ENCODE data around the gene ZNF750. TPM values are rescaled to one million over a fixed set of nuclear protein-coding genes. Genes with fewer than 3 reads are reported as not detected.

ZNF750 gene
- polyA plus RNA-seq, 1 experiment = not detected

DNA sequence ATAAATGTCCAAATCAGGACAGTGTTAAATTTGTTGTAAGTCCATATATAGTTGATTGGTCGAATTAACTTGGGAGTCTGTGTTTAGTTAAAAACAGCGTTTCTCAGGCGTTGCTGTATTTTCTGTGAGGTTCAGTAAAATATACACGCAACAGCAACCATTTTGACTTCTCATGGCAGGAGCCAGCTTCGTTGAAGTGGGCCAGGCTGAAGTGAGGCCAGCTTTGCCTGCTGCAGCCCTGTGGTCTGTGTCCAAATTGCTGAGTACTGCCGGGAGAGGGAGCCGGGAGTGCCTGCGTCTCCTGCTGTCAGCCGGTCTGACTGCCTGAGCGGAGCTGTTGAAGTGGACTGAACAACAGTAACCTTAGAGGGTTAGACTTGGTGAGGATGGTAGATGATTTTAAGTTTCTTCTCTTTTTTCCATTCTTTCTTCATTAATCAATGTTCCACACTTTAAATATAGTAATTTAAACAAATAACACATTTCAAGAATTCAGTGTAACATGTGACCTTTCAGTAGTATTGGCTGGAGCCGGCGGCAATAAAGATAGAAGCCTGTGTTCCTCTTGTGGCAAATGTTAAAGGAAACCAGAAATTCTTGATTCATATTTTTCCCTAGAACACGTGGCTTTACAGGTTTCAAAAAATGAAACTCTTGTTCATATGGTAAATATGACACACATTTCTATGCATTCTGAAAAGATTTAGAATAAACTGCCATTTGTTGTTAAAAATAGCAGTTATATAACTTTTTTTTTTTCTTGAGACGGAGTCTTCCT is 37.0 kb upstream of the ZNF750 start:
- ChIA-PET CTCF (interaction anchor here (0.6 to 2.0 kb wide), 11 partner anchors 9 to 208 kb away, joined by 3 to 16 read pairs (median 3); no protein-coding TSS in a partner anchor), POLR2A (interaction anchor here (1.0 to 1.1 kb wide), 2 partner anchors 9 to 11 kb away, joined by 3 to 4 read pairs; no protein-coding TSS in a partner anchor)
- TF ChIP-seq, protein P1, sequence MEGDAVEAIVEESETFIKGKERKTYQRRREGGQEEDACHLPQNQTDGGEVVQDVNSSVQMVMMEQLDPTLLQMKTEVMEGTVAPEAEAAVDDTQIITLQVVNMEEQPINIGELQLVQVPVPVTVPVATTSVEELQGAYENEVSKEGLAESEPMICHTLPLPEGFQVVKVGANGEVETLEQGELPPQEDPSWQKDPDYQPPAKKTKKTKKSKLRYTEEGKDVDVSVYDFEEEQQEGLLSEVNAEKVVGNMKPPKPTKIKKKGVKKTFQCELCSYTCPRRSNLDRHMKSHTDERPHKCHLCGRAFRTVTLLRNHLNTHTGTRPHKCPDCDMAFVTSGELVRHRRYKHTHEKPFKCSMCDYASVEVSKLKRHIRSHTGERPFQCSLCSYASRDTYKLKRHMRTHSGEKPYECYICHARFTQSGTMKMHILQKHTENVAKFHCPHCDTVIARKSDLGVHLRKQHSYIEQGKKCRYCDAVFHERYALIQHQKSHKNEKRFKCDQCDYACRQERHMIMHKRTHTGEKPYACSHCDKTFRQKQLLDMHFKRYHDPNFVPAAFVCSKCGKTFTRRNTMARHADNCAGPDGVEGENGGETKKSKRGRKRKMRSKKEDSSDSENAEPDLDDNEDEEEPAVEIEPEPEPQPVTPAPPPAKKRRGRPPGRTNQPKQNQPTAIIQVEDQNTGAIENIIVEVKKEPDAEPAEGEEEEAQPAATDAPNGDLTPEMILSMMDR (IDR thresholded peaks at IDR 0.05; ENCODE audit: low read depth, low read length) = peak; percentile 73
- peak; percentile 65 for DNase-seq (ENCODE audit: low read depth, low spot score)
- Histone ChIP-seq H3K9me3 (ENCODE audit: control insufficient read depth, insufficient read depth, low read length) (no peaks in the 10 kb centered on the region; the same call in 1 of the 2 replicates), H3K27ac (ENCODE audit: low read depth, low read length) (no peak overlapping the region), H3K27me3 (ENCODE audit: control insufficient read depth, insufficient read depth, low read length) (no peaks in the 10 kb centered on the region), H3K4me3 (ENCODE audit: low read depth, low read length) (no peak overlapping the region)

DNA sequence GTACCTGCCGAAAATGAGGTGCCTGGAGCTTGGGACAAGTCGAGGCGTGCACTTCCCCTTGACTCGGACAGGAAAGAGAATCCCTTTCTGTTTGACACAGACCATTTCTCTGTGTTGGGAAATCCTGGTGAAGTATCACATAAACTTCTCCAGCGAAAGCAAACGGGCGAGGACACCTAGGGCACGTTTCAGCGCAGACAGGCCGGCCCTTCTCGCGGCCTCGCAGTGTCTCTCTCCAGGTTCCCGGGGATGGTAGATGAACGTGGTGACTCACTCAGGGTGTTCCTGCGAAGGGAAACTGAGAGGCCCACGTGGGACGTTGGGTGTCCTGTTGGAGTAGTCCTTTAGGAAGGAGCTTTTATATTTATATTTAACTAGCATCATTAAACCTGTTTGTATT is 36.3 kb upstream of the ZNF750 start:
- H3K9me3 ChIP-seq (ENCODE audit: control insufficient read depth, insufficient read depth, low read length) = no peaks in the 10 kb centered on the region; the same call in 1 of the 2 replicates
- no peak overlapping the region for H3K27ac ChIP-seq (ENCODE audit: low read depth, low read length)
- POLR2A ChIA-PET = interaction anchor here (1.0 kb wide), 1 partner anchor 9 kb away, joined by 4 read pairs; no protein-coding TSS in a partner anchor
- no peak for DNase-seq (ENCODE audit: low read depth, low spot score)
- no peak overlapping the region for H3K4me3 ChIP-seq (ENCODE audit: low read depth, low read length)
- TF ChIP-seq, protein P1 (IDR thresholded peaks at IDR 0.05; ENCODE audit: low read depth, low read length) = no peak
- no peaks in the 10 kb centered on the region for H3K27me3 ChIP-seq (ENCODE audit: control insufficient read depth, insufficient read depth, low read length)
- CTCF ChIA-PET = interaction anchor here (0.6 to 2.0 kb wide), 10 partner anchors 8 to 208 kb away, joined by 3 to 16 read pairs (median 3); no protein-coding TSS in a partner anchor

DNA sequence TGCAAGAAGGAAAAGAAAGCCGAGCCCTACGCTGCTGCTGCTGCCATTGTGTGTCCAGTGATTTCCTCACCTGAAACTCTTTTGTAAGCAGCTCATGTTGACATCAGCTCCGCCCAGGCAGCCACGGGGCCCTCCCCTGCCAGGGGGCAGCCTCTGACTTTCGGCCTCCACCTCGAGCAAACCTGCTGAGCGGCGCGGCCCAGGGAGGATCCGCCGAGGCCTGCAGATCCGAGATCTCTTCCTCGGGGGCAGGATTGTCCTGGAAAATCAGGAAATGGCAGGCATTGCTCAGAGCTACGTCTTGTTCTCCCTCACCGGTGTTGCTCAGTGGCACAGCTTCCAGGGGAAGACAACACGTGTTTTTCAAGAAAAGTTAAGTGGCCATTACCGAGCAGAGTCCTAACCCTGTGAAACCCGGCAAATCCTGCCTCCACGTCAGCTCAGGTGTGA is 35.6 kb upstream of the ZNF750 start:
- DNase-seq (ENCODE audit: low read depth, low spot score) = no peak
- POLR2A ChIA-PET = no interaction called here
- TF ChIP-seq, protein P1 (IDR thresholded peaks at IDR 0.05; ENCODE audit: low read depth, low read length) = no peak
- Histone ChIP-seq H3K4me3 (ENCODE audit: low read depth, low read length) (no peak overlapping the region), H3K9me3 (ENCODE audit: control insufficient read depth, insufficient read depth, low read length) (no peaks in the 10 kb centered on the region; the same call in 1 of the 2 replicates), H3K27me3 (ENCODE audit: control insufficient read depth, insufficient read depth, low read length) (no peaks in the 10 kb centered on the region), H3K27ac (ENCODE audit: low read depth, low read length) (no peak overlapping the region)
- CTCF ChIA-PET = interaction anchor here (1.2 to 2.0 kb wide), 3 partner anchors 10 to 100 kb away, joined by 3 to 16 read pairs (median 3); no protein-coding TSS in a partner anchor

DNA sequence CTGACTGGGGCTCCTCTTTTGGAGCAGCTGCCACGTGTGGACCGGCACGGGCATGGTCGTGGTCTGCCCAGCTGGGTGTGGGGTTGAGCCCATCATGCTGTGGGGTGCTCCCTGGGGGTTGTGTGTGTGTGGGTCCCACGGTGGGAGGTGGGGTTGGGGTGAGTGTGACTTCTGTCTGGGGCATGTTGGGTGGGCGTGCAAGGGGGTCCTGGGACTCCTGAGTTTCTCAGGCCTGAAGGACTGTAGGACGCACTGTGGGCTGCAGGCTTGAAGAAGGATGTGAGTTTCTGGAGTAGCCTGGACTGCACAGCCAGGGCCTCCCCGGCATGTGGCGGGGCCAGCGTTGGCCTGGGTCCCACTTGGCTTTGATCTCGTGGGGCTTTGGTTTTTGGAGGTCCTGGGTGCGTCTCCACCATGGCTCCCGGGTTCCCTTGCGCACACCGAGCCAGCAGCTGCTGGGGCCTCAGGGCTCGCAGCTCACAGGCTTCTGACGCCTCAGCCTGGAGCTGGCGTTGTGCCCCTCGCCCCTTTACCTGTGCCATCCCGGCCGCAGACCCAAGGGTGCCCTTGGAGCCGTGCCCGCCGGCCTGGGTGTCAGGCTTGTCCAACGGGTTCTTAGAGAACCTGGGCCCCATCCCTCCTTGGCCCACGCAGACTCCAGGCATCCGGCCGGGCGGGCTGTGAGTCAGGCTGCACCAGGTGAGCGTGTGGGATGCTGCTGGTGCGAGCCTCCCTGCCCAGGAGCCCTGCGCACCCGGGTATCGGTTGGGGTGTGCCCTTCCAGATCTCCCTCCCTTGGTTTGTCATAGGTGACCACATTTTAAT is 34.4 kb upstream of the ZNF750 start:
- CTCF ChIA-PET = no interaction called here
- DNase-seq (ENCODE audit: low read depth, low spot score) = no peak
- no peaks in the 10 kb centered on the region; the same call in 1 of the 2 replicates for H3K9me3 ChIP-seq (ENCODE audit: control insufficient read depth, insufficient read depth, low read length)
- no peak overlapping the region for H3K4me3 ChIP-seq (ENCODE audit: low read depth, low read length)
- H3K27me3 ChIP-seq (ENCODE audit: control insufficient read depth, insufficient read depth, low read length) = no peaks in the 10 kb centered on the region
- H3K27ac ChIP-seq (ENCODE audit: low read depth, low read length) = no peak overlapping the region
- POLR2A ChIA-PET = interaction anchor here (0.8 kb wide), 1 partner anchor 12 kb away, joined by 3 read pairs; no protein-coding TSS in a partner anchor
- TF ChIP-seq, protein P1 (IDR thresholded peaks at IDR 0.05; ENCODE audit: low read depth, low read length) = no peak

Measured in AG04450 (cell line).